ENCODE data around the gene KHDC1.

KHDC1 gene

GRCh38 chr6:73203098-73203497 is 59.9 kb downstream of the KHDC1 start:
- DNase-seq: no peak
- Histone ChIP-seq H3K79me2 (ENCODE audit: low read length) (no peaks in the 10 kb centered on the region), H3K27me3 (replicated peaks; ENCODE audit: insufficient read depth, low read length) (no peaks in the 10 kb centered on the region), H3K9ac (ENCODE audit: low read length) (no peak overlapping the region), H3K4me3 (ENCODE audit: low read length) (no peak overlapping the region), H3K4me1 (ENCODE audit: low read length) (no peaks in the 10 kb centered on the region), H3F3A (ENCODE audit: insufficient read depth, low read length) (no peaks in the 10 kb centered on the region), H3K9me2 (replicated peaks; ENCODE audit: insufficient read depth, low read length) (no peaks in the 10 kb centered on the region), H4K20me1 (ENCODE audit: insufficient read depth, low read length) (no peaks in the 10 kb centered on the region), H3K9me3 (replicated peaks; ENCODE audit: insufficient read depth, low read length) (no peaks in the 10 kb centered on the region), H3K27ac (ENCODE audit: low read length) (no peak overlapping the region), H3K36me3 (replicated peaks; ENCODE audit: insufficient read depth, low read length) (no peaks in the 10 kb centered on the region), H3K4me2 (ENCODE audit: low read depth, low read length) (no peak overlapping the region), H2AFZ (ENCODE audit: low read length) (no peak overlapping the region)
- TF ChIP-seq EZH2phosphoT487 (IDR thresholded peaks at IDR 0.05; ENCODE audit: low read length): no peak
- TF ChIP-seq CTCF (IDR thresholded peaks at IDR 0.05; ENCODE audit: low read length): no peak
- no peak for TF ChIP-seq EZH2 (optimal IDR thresholded peaks at IDR 0.05; ENCODE audit: low read depth, low read length)

DNA sequence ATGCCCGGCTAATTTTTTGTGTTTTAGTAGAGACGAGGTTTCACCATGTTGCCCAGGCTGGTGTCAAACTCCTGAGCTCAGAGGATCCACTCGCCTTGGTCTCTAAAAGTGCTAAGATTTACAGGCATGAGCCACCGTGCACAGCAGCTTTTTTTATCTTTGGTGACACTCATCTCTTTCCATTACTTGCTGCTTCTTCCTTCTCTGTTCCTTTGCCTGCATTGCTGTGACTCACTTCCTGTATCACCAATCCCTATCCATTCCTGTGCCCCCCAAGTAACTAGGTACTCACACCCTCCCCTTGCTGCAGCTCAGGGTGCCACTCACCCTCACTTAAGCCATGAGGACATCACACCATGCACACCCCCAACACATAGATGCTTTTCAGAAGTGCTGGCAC is 62.3 kb downstream of the KHDC1 start:
- TF ChIP-seq EZH2 (optimal IDR thresholded peaks at IDR 0.05; ENCODE audit: low read depth, low read length) (no peak), CTCF (IDR thresholded peaks at IDR 0.05; ENCODE audit: low read length) (no peak), EZH2phosphoT487 (IDR thresholded peaks at IDR 0.05; ENCODE audit: low read length) (no peak)
- no peaks in the 10 kb centered on the region for H3K9me3 ChIP-seq (replicated peaks; ENCODE audit: insufficient read depth, low read length)
- H4K20me1 ChIP-seq (ENCODE audit: insufficient read depth, low read length): no peaks in the 10 kb centered on the region
- H3K9me2 ChIP-seq (replicated peaks; ENCODE audit: insufficient read depth, low read length): no peaks in the 10 kb centered on the region
- H3F3A ChIP-seq (ENCODE audit: insufficient read depth, low read length): no peaks in the 10 kb centered on the region
- no peaks in the 10 kb centered on the region for H3K4me1 ChIP-seq (ENCODE audit: low read length)
- H3K36me3 ChIP-seq (replicated peaks; ENCODE audit: insufficient read depth, low read length): no peaks in the 10 kb centered on the region
- DNase-seq: no peak
- no peaks in the 10 kb centered on the region for H3K79me2 ChIP-seq (ENCODE audit: low read length)
- H3K27me3 ChIP-seq (replicated peaks; ENCODE audit: insufficient read depth, low read length): no peaks in the 10 kb centered on the region
- H3K4me2 ChIP-seq (ENCODE audit: low read depth, low read length): no peak overlapping the region
- no peak overlapping the region for H3K9ac ChIP-seq (ENCODE audit: low read length)
- no peak overlapping the region for H3K27ac ChIP-seq (ENCODE audit: low read length)
- H3K4me3 ChIP-seq (ENCODE audit: low read length): no peak overlapping the region
- H2AFZ ChIP-seq (ENCODE audit: low read length): no peak overlapping the region

- Histone ChIP-seq H3K9me3 (replicated peaks; ENCODE audit: insufficient read depth, low read length) (no peaks in the 10 kb centered on the region), H3K9ac (ENCODE audit: low read length) (no peak overlapping the region), H3K4me1 (ENCODE audit: low read length) (no peaks in the 10 kb centered on the region), H3F3A (ENCODE audit: insufficient read depth, low read length) (no peaks in the 10 kb centered on the region), H2AFZ (ENCODE audit: low read length) (no peak overlapping the region), H3K4me3 (ENCODE audit: low read length) (no peak overlapping the region), H3K79me2 (ENCODE audit: low read length) (no peaks in the 10 kb centered on the region), H3K27me3 (replicated peaks; ENCODE audit: insufficient read depth, low read length) (no peaks in the 10 kb centered on the region), H3K27ac (ENCODE audit: low read length) (no peak overlapping the region), H3K4me2 (ENCODE audit: low read depth, low read length) (no peak overlapping the region), H4K20me1 (ENCODE audit: insufficient read depth, low read length) (no peaks in the 10 kb centered on the region), H3K36me3 (replicated peaks; ENCODE audit: insufficient read depth, low read length) (no peaks in the 10 kb centered on the region), H3K9me2 (replicated peaks; ENCODE audit: insufficient read depth, low read length) (no peaks in the 10 kb centered on the region)
- TF ChIP-seq EZH2 (optimal IDR thresholded peaks at IDR 0.05; ENCODE audit: low read depth, low read length) (no peak), EZH2phosphoT487 (IDR thresholded peaks at IDR 0.05; ENCODE audit: low read length) (no peak), CTCF (IDR thresholded peaks at IDR 0.05; ENCODE audit: low read length) (no peak)
- no peak for DNase-seq
Measured at GRCh38 chr6:73200247-73200646, 62.7 kb downstream of the KHDC1 start.
